ENCODE measurements around the gene LCOR.
"Not testable (repeated sequence)": the region's sequence is repeated elsewhere in the genome, so short reads cannot be mapped to it uniquely, and the experiment has no call there.

The LCOR gene

GRCh38 chr10:96943161-96943560 lies 111.1 kb downstream of the LCOR start:
- not testable (repeated sequence) for DNase-seq (ENCODE audit: low spot score)

- no peak for DNase-seq (ENCODE audit: low spot score)
Observed at GRCh38 chr10:96947036-96947435, 114.9 kb downstream of the LCOR start.

- no peak for DNase-seq (ENCODE audit: low spot score)
Observed at GRCh38 chr10:96949039-96949683, 117.1 kb downstream of the LCOR start.

GRCh38 chr10:96951954-96952353 lies 119.9 kb downstream of the LCOR start:
- no peak for DNase-seq (ENCODE audit: low spot score)

DNA sequence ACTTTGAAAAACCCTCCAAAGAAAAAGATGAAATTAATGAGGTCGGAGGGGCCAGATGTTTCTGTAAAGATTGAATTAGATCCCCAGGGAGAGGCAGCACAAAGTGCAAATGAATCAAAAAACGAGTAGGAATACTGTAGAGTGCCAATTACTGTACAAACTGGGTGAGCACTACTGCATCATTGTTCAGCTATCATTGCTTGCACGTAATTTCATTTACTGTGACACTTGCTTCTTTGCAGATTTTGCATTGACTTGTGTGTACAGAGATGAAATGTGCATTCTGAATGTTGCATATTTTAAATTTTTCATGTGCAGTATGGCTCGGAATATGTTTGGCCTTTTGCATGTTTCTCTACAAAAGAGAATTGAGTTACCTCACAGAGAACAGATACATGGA lies 123.7 kb downstream of the LCOR start:
- DNase-seq (ENCODE audit: low spot score): no peak

GRCh38 chr10:96958071-96958470 lies 126.0 kb downstream of the LCOR start:
- no peak for DNase-seq (ENCODE audit: low spot score)

GRCh38 chr10:96959733-96960132 lies 127.6 kb downstream of the LCOR start:
- no peak for DNase-seq (ENCODE audit: low spot score)

DNA sequence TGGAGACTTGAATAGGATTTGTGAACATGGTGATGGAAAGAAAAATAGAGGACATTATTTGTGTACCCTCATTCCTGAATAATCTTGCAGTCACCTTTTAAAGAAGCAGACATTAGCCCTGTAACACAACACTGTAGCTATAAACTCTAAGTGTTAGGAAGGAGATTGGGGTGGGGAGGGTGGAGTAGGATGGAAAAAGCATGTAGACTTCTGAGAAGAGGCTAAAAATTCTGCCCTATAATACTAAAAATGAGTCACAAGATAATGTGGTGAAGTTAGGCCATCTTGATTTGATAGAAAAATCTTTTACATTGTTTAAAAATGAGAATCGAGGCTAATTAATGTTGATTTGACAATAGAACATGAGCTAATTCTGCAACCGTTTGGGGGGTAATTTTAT lies 128.8 kb downstream of the LCOR start:
- no peak for DNase-seq (ENCODE audit: low spot score)

GRCh38 chr10:96964131-96964530 lies 132.0 kb downstream of the LCOR start:
- no peak for DNase-seq (ENCODE audit: low spot score)

- no peak for DNase-seq (ENCODE audit: low spot score)
Observed at GRCh38 chr10:96967847-96968246, 135.7 kb downstream of the LCOR start.

DNA sequence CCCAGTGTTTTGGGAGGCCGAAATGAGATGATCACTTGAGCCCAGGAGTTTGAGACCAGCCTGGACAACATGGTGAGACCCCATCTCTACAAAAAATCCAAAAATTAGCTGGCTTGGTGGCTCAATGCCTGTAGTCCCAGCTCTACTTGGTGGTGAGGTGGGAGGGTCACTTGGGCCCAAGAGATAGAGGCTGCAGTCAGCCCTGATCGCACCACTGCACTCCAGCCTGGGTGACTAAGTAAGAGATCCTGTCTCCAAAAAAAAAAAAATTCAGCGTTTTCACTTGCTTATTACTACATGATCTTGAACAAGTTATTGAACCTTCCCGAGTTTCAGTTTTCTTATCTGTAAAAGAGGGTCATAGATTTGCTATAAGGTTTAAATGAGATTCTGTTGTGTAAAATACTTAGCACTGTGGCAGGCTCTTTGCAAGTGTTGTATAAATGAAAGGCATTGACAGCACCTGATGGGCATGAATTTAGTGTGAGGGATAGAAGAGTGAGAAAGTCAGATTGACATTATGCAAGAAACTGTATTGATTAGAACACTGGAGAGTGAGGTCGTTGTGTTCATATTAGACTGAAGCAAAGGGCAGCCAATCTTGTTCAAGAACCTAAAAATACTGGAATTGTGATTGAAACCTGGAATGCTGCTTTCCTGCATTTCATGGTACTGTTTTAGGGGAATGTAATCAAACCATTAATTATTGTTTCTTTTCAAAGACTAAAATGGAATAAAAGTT lies 136.8 kb downstream of the LCOR start:
- no peak for DNase-seq (ENCODE audit: low spot score)

DNA sequence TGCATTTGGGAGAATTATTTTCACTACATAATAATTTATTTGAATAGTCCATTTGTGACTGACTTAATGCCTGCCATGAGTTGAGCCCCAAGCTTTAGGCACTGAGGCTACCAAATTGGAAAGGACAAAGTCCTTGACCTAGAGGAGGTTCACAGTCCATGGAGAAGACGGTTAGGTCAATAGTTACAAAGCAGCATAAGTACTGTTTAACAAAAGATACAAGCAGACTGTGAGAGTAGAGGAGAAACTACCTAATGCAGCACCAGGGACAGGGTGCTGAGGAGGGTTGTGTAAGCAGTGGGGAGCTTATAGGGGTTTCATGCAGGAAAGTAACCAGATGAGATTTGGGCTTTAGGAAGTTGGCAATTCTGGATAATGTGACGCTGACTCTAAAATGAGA lies 139.2 kb downstream of the LCOR start:
- DNase-seq (ENCODE audit: low spot score): no peak

GRCh38 chr10:96972264-96972663 lies 140.2 kb downstream of the LCOR start:
- no peak for DNase-seq (ENCODE audit: low spot score)

- no peak for DNase-seq (ENCODE audit: low spot score)
Observed at GRCh38 chr10:96973809-96974747, 142.0 kb downstream of the LCOR start.

GRCh38 chr10:96975136-96975535 lies 143.0 kb downstream of the LCOR start:
- no peak for DNase-seq (ENCODE audit: low spot score)

DNA sequence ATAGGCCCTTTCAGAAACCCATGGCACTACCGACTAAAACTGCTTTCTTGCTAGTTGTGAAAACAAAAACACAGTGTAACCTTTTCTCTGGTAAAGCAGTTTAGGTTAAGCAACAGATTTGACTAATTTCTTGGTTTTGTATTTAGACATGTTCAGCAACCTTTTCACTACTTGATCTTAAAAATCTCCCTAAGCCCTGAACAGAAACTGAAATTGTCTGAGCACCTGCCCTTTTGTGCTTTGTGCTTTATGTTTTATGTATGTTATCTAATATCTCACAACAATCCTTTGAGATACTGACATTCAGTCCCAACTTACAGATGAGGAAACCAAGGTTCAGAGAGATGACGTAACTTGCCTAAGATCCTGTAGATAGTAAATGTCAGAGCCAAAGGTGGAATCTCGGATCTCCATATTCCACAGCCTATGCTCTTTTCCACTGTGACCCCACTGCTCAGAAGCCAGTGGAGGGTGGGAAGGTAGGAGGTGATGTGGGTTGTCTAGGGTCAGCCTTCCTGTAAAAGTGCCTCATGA lies 146.6 kb downstream of the LCOR start:
- DNase-seq (ENCODE audit: low spot score): no peak

DNA sequence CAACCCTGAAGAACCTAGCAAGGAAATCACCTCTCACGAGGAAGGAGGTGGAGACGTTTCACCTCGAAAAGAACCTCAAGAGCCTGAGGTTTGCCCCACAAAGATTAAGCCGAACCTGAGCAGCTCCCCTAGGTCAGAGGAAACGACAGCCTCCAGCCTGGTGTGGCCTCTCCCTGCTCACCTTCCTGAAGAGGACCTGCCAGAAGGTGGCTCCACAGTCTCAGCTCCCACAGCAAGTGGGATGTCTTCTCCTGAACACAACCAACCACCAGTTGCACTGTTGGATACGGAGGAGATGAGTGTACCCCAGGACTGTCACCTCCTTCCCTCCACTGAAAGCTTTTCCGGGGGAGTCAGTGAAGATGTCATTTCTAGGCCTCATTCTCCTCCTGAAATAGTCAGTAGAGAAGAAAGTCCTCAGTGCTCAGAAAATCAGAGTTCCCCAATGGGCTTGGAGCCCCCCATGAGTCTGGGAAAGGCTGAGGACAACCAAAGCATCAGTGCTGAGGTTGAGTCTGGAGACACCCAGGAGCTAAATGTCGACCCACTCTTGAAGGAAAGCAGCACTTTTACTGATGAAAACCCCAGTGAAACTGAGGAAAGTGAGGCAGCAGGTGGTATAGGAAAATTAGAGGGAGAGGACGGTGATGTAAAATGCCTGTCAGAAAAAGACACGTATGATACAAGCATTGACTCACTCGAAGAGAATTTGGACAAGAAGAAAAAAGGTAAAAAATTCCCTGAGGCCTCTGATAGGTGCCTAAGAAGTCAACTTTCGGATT lies 150.2 kb downstream of the LCOR start:
- DNase-seq (ENCODE audit: low spot score): no peak

- no peak for DNase-seq (ENCODE audit: low spot score)
Observed at GRCh38 chr10:96984541-96985131, 152.5 kb downstream of the LCOR start.

GRCh38 chr10:96986200-96986856 lies 154.2 kb downstream of the LCOR start:
- no peak for DNase-seq (ENCODE audit: low spot score)

DNA sequence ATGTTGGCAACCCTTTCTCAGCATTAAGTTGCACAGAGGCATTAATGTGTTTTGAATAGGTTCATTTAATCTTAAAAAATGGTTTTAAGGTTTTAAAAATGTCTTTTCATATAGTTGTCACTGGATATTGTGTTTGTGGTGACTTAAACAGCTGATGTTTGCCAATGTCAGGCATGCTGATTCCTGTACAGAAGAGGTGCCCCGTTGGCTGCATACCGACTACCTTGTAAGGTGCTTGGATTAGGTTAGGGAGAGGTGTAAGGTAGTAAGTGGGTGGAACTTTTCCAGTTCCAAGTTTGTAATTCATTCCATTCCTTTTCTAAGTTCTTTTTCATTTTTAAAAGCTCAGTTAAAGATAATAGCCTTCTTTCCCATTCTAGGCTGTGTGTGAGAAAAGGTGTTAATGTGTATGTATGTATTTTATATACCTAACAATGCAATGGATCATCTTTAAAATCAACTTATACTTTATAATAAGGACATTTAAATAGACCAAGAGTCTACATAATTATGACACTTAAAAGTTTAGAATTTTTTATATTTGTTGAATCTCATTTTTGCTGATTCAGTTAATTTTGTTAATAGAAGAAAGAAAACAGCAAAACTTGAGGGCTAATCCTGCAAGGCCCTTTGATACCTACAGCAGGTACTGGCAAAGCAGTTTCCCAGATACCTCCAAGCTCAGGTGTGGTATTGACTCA lies 155.2 kb downstream of the LCOR start:
- DNase-seq (ENCODE audit: low spot score): no peak

Measured in D341Med (cell line).